ENCODE measurements around the gene FANK1. TPM values are rescaled to one million over a fixed set of nuclear protein-coding genes. Genes with fewer than 3 reads are reported as not detected.
A peak's percentile ranks its signal among the peaks of the same experiment; 100 is the strongest.
"Not testable (repeated sequence)": the region's sequence is repeated elsewhere in the genome, so short reads cannot be mapped to it uniquely, and the experiment has no call there.

Gene FANK1, protein sequence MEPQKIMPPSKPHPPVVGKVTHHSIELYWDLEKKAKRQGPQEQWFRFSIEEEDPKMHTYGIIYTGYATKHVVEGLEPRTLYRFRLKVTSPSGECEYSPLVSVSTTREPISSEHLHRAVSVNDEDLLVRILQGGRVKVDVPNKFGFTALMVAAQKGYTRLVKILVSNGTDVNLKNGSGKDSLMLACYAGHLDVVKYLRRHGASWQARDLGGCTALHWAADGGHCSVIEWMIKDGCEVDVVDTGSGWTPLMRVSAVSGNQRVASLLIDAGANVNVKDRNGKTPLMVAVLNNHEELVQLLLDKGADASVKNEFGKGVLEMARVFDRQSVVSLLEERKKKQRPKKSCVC
- 1 to 10 TPM in 3 of 4 donors, under 1 TPM in 1; 0.26 to 6.8 (median 4.6) TPM for total RNA-seq

DNA sequence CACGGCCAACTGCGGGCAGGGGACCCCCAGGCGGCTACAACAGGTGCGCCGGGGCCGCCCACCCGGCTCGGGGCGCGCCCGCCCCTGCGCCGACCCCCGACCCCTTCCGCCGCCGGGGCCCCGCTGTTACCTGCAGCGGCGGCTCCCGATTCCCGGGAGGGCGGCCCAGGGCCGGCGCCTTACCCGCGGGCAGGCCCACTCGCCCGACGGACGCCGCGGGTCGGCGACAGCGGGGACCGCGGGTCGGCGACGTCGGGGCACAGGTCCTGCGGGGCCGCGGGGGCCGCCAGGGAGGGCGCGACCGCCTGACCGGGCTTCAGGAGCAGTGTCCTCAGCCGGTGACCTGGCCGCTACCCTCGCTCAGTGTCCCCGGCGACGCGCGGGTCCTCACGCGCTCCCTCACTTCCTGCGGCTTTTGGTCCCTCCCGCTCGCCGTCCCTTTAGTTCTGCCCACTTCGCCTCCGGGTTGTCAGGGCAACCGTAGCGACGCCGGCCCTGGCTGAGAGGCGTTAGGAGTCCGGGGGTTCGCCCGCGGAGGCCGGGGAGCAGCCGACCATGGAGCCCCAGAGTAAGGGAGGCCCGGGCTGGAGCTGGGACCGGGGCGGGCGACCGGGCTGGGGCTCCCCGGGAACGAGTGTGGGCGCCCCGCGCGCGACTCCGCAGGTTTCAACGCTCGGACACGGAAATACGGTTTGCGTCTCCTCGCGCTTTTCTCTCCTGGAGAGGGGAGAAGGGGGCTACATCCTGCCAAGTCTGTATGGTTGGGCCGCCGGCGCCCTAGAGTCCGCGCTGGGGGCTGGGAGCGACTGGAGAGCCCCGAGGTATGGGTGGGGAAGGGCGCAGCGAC, at the start of gene FANK1:
Gene FANK1, plus strand, starts transcription at position 477 of the 847 bp plus-strand sequence. Its CDS starts 79 bp downstream, at position 556.
- peak within 1 kb of the TSS; percentile 72 to 76 for H3K27ac ChIP-seq
- H3K4me1 ChIP-seq; H3K27me3 ChIP-seq; intact Hi-C loops (cut with DNase I; ENCODE audit: low total_unique reads); H3K36me3 ChIP-seq; H3K9me3 ChIP-seq: not testable (repeated sequence)
- H3K4me3 ChIP-seq, result peak within 1 kb of the TSS; percentile 56 to 63
- peak; percentile 86 for DNase-seq
- TF ChIP-seq POLR2A (IDR thresholded peaks at IDR 0.05), result peak; percentile 15 to 57

DNA sequence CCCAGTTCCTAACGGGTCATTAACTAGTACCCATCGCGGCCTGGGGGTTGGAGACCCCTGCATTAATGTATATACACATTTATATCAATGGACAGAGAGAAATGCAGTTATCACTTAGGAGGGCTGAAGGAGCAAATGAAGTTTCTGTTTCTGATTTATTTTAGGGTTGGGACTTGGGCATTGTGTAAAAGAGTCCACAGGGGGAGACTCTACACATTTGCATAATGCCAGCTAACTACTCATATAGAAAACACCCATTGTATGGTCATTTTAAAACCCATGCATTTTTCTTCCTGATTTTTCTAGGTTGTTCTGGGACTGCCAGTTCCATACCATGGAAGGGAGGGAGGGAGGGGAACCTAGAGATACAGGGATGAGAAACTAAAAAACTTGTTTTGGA, 49.5 kb upstream of the FANK1 start:
- intact Hi-C loops (cut with DNase I; ENCODE audit: low total_unique reads), result no loop called here
- Histone ChIP-seq H3K9me3 (no peaks in the 10 kb centered on the region), H3K27ac (no peak overlapping the region), H3K4me1 (peaks cover 0 to 8% of the 10 kb centered on the region in 2 donors), H3K27me3 (no peaks in the 10 kb centered on the region), H3K4me3 (no peak overlapping the region), H3K36me3 (no peaks in the 10 kb centered on the region)
- TF ChIP-seq POLR2A (IDR thresholded peaks at IDR 0.05), result no peak
- TF ChIP-seq, protein P1, sequence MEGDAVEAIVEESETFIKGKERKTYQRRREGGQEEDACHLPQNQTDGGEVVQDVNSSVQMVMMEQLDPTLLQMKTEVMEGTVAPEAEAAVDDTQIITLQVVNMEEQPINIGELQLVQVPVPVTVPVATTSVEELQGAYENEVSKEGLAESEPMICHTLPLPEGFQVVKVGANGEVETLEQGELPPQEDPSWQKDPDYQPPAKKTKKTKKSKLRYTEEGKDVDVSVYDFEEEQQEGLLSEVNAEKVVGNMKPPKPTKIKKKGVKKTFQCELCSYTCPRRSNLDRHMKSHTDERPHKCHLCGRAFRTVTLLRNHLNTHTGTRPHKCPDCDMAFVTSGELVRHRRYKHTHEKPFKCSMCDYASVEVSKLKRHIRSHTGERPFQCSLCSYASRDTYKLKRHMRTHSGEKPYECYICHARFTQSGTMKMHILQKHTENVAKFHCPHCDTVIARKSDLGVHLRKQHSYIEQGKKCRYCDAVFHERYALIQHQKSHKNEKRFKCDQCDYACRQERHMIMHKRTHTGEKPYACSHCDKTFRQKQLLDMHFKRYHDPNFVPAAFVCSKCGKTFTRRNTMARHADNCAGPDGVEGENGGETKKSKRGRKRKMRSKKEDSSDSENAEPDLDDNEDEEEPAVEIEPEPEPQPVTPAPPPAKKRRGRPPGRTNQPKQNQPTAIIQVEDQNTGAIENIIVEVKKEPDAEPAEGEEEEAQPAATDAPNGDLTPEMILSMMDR (IDR thresholded peaks at IDR 0.05), result no peak
- no peak for DNase-seq

DNA sequence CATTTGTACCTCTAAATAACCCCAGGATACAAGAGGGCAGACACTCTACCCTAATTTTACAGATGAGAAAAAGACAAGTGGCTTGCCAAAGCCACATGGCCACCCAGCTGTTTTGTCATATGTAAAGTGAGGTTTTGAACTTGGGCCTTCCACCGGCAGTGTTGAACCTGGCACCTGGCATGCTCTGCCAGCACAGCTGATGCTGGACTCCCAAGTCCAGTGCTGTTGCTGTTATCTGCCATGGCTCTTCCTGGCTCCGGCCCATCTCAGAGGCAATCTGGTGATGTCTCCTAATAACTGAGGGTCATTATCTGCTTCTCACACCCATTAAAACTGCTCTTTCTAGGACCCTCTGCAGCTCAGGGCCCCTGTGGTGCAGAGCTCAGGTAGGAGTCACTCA, 48.0 kb upstream of the FANK1 start:
- no peaks in the 10 kb centered on the region for H3K9me3 ChIP-seq
- H3K36me3 ChIP-seq, result no peaks in the 10 kb centered on the region
- H3K4me3 ChIP-seq, result no peak overlapping the region
- no peak for DNase-seq
- intact Hi-C loops (cut with DNase I; ENCODE audit: low total_unique reads), result no loop called here
- no peak for TF ChIP-seq POLR2A (IDR thresholded peaks at IDR 0.05)
- TF ChIP-seq, protein P1 (IDR thresholded peaks at IDR 0.05), result no peak
- H3K4me1 ChIP-seq, result peaks cover 0 to 8% of the 10 kb centered on the region in 2 donors
- no peaks in the 10 kb centered on the region for H3K27me3 ChIP-seq
- no peak overlapping the region for H3K27ac ChIP-seq

DNA sequence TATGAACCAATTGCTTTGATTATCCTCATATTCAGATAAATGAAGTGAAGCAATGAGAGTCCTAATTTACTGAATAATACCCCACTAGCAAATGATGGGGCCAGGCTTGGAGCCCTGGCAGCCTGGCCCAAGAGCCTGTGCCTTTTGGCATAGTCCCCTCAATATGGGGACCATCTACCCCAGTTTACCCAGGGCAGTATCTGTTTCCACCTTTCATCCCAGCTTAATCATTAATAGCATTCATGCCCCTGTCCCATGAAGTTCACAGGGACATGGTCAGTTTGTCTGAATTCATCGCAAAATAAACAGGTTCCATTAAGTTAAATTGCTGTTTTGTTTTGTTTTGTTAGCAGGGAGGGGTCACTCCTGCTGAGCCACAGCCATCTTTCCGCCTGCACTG, 47.5 kb upstream of the FANK1 start:
- Histone ChIP-seq H3K27ac (no peak overlapping the region), H3K4me3 (no peak overlapping the region), H3K9me3 (no peaks in the 10 kb centered on the region), H3K27me3 (no peaks in the 10 kb centered on the region), H3K4me1 (peaks cover 0 to 8% of the 10 kb centered on the region in 2 donors), H3K36me3 (no peaks in the 10 kb centered on the region)
- TF ChIP-seq POLR2A (IDR thresholded peaks at IDR 0.05), result no peak
- TF ChIP-seq, protein P1 (IDR thresholded peaks at IDR 0.05), result no peak
- intact Hi-C loops (cut with DNase I; ENCODE audit: low total_unique reads), result no loop called here
- no peak for DNase-seq

DNA sequence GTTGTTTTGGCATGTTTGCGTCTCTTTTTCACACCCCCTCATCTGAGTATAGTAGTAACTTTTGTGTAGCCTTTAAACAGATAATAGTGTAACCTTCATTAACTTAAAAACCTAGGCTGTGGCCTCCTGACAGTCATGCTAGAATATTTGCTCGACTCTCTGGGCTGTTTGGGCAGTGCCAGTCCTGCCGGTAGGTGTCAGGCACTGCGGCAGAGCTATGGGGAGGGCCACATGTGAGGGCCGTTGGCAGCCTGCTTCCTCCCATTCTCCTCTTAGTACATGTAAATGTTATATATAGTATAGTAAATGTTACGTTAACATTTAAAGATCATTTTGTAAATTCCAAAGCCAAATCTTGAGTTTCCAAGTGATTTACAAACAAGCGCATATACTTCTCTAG, 46.9 kb upstream of the FANK1 start:
- no peaks in the 10 kb centered on the region for H3K9me3 ChIP-seq
- H3K4me3 ChIP-seq, result no peak overlapping the region
- H3K27ac ChIP-seq, result no peak overlapping the region
- H3K27me3 ChIP-seq, result no peaks in the 10 kb centered on the region
- no peak for DNase-seq
- intact Hi-C loops (cut with DNase I; ENCODE audit: low total_unique reads), result no loop called here
- no peak for TF ChIP-seq POLR2A (IDR thresholded peaks at IDR 0.05)
- TF ChIP-seq, protein P1 (IDR thresholded peaks at IDR 0.05), result no peak
- peaks cover 0 to 2% of the 10 kb centered on the region in 2 donors for H3K4me1 ChIP-seq
- H3K36me3 ChIP-seq, result no peaks in the 10 kb centered on the region

All from uterus (tissue), 4 donors.